IPS-15b (cell line): ENCODE data around the gene MSH3.
"Not testable (repeated sequence)": the region's sequence is repeated elsewhere in the genome, so short reads cannot be mapped to it uniquely, and the experiment has no call there.

ENCODE experiments used
- H3K27me3 ChIP-seq: one replicate; pipeline ENCODE4 v1.6.1; 2013; ENCODE audit warnings: low read length; ENCODE audit not compliant: control insufficient read depth, insufficient read depth
- H3K36me3 ChIP-seq: one replicate; pipeline ENCODE4 v1.6.1; 2013; ENCODE audit warnings: low read length; ENCODE audit not compliant: control insufficient read depth, insufficient read depth
- H3K4me1 ChIP-seq: one replicate; pipeline ENCODE4 v1.6.1; 2013; ENCODE audit warnings: mild to moderate bottlenecking, low read length; ENCODE audit not compliant: control insufficient read depth, insufficient read depth
- H3K4me3 ChIP-seq: one replicate; pipeline ENCODE4 v1.5.1; 2013; ENCODE audit warnings: low read depth, low read length
- H3K9ac ChIP-seq: one replicate; pipeline ENCODE4 v1.6.1; 2013; ENCODE audit warnings: low read depth, mild to moderate bottlenecking, low read length
- H3K9me3 ChIP-seq: one replicate; pipeline ENCODE4 v1.6.1; 2013; ENCODE audit warnings: mild to moderate bottlenecking, low read length; ENCODE audit not compliant: control insufficient read depth, insufficient read depth

The MSH3 gene

DNA sequence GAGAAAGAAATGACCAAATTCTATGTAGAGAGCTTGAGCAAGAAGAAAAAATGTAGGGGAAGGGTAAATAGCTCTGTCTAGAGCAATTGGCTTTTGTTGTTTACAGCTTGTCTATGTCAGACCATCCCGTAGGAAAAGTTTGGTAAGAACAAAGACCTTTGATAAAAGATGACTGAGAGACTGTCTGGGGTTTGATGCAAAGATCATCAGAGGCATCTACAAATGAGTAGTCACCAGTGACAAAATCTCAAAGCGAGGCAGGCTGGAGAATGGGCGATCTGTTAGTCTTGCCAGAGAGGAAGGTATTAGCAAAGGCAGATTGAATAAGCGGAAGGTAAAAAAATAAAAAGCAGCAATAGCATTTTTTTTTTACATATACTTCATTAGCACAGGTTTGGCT lies 180.7 kb downstream of the MSH3 start:
- H3K36me3 ChIP-seq: no peaks in the 10 kb centered on the region
- no peaks in the 10 kb centered on the region for H3K4me1 ChIP-seq
- no peak overlapping the region for H3K9ac ChIP-seq
- no peak overlapping the region for H3K4me3 ChIP-seq
- no peaks in the 10 kb centered on the region for H3K9me3 ChIP-seq
- H3K27me3 ChIP-seq: no peaks in the 10 kb centered on the region

DNA sequence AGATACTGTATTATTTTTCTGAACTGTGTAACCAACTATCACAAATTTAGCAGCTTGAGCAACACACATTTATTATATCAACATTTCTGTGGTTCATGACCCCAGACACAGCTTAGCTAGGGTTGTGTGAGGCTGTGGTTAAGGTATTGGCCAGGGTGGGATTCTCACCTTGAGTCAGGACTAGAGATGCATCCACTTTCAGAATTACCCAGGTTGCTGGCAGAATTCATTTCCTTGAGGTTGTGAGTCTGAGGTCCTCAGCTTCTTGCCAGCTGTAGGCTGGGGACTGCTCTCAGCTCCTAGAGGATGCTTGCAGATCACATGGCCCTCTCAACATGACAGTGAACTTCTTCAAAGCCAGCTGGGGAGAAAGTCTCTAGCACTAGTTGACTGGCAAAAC lies 183.2 kb downstream of the MSH3 start:
- H3K4me1 ChIP-seq: no peaks in the 10 kb centered on the region
- H3K36me3 ChIP-seq: no peaks in the 10 kb centered on the region
- no peak overlapping the region for H3K4me3 ChIP-seq
- H3K9ac ChIP-seq: no peak overlapping the region
- no peaks in the 10 kb centered on the region for H3K9me3 ChIP-seq
- no peaks in the 10 kb centered on the region for H3K27me3 ChIP-seq

DNA sequence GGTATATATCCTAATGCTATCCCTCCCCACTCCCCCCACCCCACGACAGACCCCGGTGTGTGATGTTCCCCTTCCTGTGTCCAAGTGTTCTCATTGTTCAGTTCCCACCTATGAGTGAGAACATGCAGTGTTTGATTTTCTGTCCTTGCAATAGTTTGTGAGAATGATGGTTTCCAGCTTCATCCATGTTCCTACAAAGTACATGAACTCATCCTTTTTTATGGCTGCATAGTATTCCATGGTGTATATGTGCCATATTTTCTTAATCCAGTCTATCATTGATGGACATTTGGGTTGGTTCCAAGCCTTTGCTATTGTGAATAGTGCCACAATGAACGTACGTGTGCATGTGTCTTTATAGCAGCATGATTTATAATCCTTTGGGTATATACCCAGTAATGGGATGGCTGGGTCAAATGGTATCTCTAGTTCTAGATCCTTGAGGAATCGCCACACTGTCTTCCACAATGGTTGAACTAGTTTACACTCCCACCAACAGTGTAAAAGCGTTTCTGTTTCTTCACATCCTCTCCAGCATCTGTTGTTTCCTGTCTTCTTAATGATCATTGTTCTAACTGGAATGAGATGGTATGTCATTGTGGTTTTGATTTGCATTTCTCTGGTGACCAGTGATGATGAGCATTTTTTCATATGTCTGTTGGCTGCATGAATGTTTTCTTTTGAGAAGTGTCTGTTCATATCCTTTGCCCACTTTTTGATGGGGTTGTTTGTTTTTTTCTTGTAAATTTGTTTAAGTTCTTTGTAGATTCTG lies 186.8 kb downstream of the MSH3 start:
- not testable (repeated sequence) for H3K36me3 ChIP-seq, H3K9me3 ChIP-seq, H3K4me3 ChIP-seq, H3K4me1 ChIP-seq, H3K27me3 ChIP-seq, H3K9ac ChIP-seq

DNA sequence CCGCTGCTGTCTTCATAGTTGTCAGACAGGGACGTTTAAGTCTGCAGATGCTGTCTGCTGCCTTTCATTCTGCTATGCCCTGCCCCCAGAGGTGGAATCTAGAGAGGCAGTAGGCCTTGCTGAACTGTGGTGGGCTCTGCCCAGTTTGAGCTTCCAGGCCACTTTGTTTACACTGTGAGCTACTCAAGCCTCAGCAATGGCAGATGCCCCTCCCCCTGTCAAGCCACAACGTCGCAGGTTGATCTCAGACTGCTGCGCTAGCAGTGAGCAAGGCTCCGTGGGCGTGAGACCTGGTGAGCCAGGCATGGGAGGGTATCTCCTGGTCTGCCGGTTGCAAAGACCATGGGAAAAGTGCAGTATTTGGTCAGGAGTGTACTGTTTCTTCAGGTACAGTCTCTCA lies 192.0 kb downstream of the MSH3 start:
- H3K4me1 ChIP-seq, H3K9ac ChIP-seq, H3K27me3 ChIP-seq, H3K36me3 ChIP-seq, H3K4me3 ChIP-seq: not testable (repeated sequence)
- peaks cover 12% of the 10 kb centered on the region for H3K9me3 ChIP-seq

DNA sequence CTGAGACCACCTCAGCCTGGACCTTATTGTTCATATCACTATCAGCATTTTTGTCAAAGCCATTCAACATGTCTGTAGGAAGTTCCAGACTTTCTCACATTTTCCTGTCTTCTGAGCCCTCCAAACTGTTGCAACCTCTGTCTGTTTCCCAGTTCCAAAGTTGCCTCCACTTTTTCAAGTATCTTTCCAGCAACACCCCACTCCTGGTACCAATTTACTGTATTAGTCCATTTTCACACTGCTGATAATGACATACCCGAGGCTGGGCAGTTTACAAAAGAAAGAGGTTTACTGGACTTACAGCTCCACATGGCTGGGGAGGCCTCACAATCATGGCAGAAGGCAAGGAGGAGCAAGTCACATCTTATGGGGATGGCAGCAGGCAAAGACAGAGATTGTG lies 195.7 kb downstream of the MSH3 start:
- not testable (repeated sequence) for H3K27me3 ChIP-seq, H3K36me3 ChIP-seq, H3K9ac ChIP-seq, H3K4me1 ChIP-seq, H3K4me3 ChIP-seq
- H3K9me3 ChIP-seq: peaks cover 12% of the 10 kb centered on the region

- no peaks in the 10 kb centered on the region for H3K36me3 ChIP-seq
Observed at GRCh38 chr5:80852331-80853245, 198.1 kb downstream of the MSH3 start.

DNA sequence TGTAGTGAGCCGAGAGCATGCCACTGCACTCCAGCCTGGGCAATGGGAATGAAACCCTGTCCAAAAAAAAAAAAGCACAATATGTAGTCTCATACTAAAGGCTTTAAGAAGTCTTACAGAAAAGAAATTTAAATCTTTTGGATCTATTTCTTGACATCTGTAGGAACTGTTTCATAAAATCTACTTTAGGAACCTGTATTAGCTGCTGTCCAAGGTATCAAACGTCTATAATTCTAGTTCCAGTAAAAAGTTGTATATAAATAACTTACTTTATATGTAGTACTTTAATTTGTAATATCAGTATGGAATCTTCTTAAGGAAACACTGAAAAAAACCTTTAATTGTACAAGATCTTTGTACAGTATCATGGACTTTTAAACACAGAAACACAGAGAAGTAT lies 199.0 kb downstream of the MSH3 start:
- Histone ChIP-seq H3K9ac (no peak overlapping the region), H3K36me3 (no peaks in the 10 kb centered on the region), H3K4me3 (no peak overlapping the region), H3K4me1 (no peaks in the 10 kb centered on the region), H3K27me3 (no peaks in the 10 kb centered on the region), H3K9me3 (peaks cover 12% of the 10 kb centered on the region)

More at GRCh38 chr5:80852331-80853245, 198.1 kb downstream of the MSH3 start:
- Histone ChIP-seq H3K27me3 (no peaks in the 10 kb centered on the region), H3K9me3 (peaks cover 12% of the 10 kb centered on the region), H3K9ac (no peak overlapping the region), H3K4me1 (no peaks in the 10 kb centered on the region), H3K4me3 (no peak overlapping the region)

- Histone ChIP-seq H3K9me3 (peaks cover 4% of the 10 kb centered on the region), H3K27me3 (no peaks in the 10 kb centered on the region), H3K4me3 (no peak overlapping the region), H3K36me3 (no peaks in the 10 kb centered on the region), H3K9ac (no peak overlapping the region), H3K4me1 (no peaks in the 10 kb centered on the region)
Observed at GRCh38 chr5:80854583-80854982, 200.1 kb downstream of the MSH3 start.

- Histone ChIP-seq H3K4me1 (peaks cover 8% of the 10 kb centered on the region), H3K9me3 (no peaks in the 10 kb centered on the region), H3K36me3 (no peaks in the 10 kb centered on the region), H3K4me3 (no peak overlapping the region), H3K27me3 (no peaks in the 10 kb centered on the region), H3K9ac (no peak overlapping the region)
Observed at GRCh38 chr5:80860924-80861613, 206.6 kb downstream of the MSH3 start.

- H3K4me3 ChIP-seq: no peak overlapping the region
- H3K9me3 ChIP-seq: no peaks in the 10 kb centered on the region
- H3K36me3 ChIP-seq: no peaks in the 10 kb centered on the region
- H3K27me3 ChIP-seq: no peaks in the 10 kb centered on the region
- H3K9ac ChIP-seq: no peak overlapping the region
- H3K4me1 ChIP-seq: peaks cover 8% of the 10 kb centered on the region
Observed at GRCh38 chr5:80863708-80864107, 209.3 kb downstream of the MSH3 start.

GRCh38 chr5:80864109-80864508 lies 209.7 kb downstream of the MSH3 start:
- H3K4me3 ChIP-seq: no peak overlapping the region
- H3K36me3 ChIP-seq: no peaks in the 10 kb centered on the region
- peaks cover 8% of the 10 kb centered on the region for H3K4me1 ChIP-seq
- no peaks in the 10 kb centered on the region for H3K27me3 ChIP-seq
- no peaks in the 10 kb centered on the region for H3K9me3 ChIP-seq
- H3K9ac ChIP-seq: no peak overlapping the region
